GM18499 (cell line): ENCODE results near the gene PIP4K2A.

Experiments
- ATAC-seq: cut with Tn5 transposase; IDR thresholded peaks from one replicate; pipeline ENCODE4 v1.9.1; 2021; ENCODE audit warnings: moderate number of reproducible peaks; ENCODE audit not compliant: insufficient read depth, unreplicated experiment

Gene PIP4K2A

GRCh38 chr10:22647244-22647643 lies 67.1 kb downstream of the PIP4K2A start:
- ATAC-seq = no peak

GRCh38 chr10:22646388-22646853 lies 68.0 kb downstream of the PIP4K2A start:
- ATAC-seq = no peak

GRCh38 chr10:22644222-22644621 lies 70.2 kb downstream of the PIP4K2A start:
- no peak for ATAC-seq

DNA sequence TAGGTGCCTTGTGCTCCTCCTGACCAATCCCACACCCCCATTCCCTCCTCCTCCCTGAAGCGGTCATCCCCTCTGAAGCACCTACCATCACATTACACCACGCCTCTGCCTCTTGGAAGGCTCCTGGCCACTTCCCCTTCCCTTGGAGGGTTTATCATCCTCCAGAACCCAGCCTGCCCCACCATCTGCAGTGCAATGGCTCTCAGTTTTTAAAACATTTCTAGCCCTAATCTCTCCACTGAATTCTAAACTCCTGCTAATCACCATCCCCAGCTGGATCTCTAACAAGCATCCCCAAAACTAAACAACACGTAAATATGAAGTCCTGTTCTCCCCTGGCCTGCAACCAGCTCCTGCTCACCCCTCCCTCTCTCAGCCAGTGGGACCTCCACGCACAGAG lies 70.6 kb downstream of the PIP4K2A start:
- no peak for ATAC-seq

GRCh38 chr10:22643116-22643515 lies 71.3 kb downstream of the PIP4K2A start:
- no peak for ATAC-seq

DNA sequence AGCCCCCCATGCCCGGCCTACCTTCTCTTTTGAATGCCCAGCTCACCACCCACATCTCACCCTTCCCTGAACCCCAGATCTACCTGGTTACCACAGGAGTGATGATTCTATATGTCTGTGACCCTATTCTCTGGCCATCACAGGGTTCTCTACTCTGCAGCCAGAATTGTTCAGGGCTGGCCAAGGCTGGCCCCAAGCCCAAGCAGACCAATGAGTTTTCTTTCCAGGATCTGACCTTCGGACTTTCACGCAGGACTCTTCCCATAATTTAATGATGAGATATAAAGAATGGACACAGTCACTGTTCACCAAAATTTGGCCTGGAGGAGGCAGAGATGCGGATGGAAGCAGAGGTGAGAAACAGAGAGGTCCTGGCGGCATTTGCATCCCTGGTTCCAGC lies 72.6 kb downstream of the PIP4K2A start:
- no peak for ATAC-seq

GRCh38 chr10:22640359-22640758 lies 74.0 kb downstream of the PIP4K2A start:
- no peak for ATAC-seq

- no peak for ATAC-seq
Observed at GRCh38 chr10:22638863-22639262, 75.5 kb downstream of the PIP4K2A start.

DNA sequence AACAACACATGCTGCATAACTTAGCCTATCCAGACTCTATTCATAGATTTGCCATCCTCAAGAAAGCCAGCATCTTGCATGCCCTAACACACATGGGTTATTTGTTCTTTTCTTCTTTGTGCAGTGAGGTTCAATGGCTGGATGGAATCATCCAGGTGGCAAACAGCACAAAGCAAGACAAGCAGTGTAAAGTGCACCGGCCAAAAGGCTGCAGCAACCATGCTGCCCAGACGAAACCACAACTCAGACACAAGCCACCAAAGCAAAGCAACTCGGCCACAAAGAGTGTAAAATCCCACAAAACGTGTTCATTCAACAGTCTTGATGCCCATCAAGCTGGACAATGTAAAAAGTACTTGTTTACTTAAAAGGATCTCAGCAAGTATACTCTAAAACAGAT lies 76.9 kb downstream of the PIP4K2A start:
- no peak for ATAC-seq

DNA sequence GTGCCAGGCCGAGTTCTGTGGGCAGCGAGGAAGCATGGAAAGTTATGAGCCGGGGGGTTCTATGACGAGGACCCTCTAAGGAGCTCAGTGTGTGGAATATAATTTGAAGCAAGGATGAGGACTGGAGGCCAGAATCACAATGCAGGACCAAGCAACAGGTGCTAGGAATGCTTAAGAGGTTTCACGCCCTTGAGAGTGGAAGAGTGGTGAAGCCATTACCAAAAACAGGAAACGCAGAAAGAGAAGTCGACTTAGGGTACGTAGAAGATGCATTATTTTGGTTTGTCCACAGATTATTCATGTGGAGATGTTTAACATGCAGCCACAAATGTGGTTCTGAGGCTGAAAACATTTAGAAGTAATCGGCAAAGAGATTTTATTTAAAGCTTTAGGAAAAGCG lies 78.7 kb downstream of the PIP4K2A start:
- no peak for ATAC-seq

- ATAC-seq = no peak
Observed at GRCh38 chr10:22634606-22635459, 79.5 kb downstream of the PIP4K2A start.

DNA sequence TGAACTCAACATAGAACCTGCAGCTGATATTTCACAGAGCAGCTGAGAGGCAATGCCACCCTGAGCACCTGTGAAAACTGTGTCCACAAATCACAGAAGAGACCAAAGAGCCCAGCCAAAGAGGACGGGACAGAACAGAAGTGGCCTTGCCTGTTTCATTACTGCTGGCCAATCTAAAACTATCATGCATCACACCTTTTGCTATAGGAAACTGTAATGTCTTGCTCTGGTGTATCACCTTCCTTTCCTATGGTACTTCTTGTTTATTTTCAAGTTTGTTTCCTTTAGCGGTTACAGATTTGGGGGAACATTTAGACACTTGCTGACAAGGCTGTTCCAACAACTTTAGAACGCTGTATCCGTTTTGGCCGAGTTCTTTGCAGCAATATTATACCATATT lies 80.3 kb downstream of the PIP4K2A start:
- no peak for ATAC-seq

GRCh38 chr10:22633528-22633927 lies 80.8 kb downstream of the PIP4K2A start:
- ATAC-seq = no peak

GRCh38 chr10:22633106-22633505 lies 81.3 kb downstream of the PIP4K2A start:
- no peak for ATAC-seq

- peak; percentile 23 for ATAC-seq
Observed at GRCh38 chr10:22631646-22632278, 82.6 kb downstream of the PIP4K2A start.

DNA sequence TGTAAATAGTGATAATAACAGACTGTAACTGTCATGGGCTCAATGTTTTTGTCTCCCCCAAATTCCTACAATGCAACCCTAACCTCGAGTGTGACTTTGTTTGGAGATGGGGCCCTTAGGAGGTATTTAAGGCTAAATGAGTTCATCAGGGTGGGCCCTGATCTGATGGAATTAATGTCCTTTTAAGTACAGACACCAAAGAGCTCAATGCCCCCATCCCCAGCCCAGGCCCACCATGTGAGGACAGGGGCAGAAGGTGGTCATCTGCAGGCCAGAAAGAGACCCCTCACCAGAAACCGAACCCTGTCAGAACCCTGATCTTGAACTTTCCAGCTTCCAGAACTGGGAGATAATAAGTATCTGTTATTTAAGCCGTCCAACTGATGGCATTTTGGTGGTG lies 83.2 kb downstream of the PIP4K2A start:
- no peak for ATAC-seq

DNA sequence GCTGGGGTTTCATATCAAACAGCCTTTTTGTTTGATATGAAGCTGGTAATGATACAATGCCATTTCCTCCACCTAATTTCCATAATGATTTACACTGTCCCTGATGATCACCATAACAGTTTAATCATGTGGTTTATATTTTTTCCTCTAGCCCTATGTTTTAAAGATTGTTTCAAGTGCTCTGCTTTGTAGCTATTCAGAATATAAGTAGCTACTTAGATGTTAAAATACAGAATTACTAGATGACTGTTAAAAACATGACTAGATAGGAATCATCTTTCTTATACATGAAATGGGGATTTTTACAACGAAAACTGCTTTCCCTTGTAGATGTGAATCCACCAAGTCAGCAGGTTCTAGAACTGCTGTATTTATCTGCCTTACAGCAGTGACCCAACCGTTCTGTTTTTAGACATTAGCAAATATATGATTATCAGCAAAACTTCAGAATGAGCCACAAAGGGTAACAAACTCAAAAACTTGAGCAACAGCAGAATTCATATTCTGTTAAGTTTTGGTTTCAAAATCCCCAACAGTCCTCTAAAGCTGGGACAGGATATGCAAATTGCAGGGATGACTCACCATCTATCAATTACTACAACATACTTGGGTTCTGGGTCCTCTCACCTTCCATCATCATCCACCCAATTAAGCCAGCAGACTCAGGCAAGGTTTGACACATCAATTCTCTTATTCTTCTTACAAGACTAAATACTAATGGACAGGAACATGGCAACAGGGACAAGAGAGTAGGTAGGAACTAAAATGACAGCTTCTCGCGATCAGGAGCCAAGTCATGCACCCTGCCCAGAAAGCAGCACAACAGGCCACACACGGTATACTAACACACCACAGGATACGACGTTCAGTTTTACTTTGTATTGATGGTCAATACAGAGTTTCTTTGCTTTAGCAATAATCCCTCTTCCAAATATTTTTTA lies 83.9 kb downstream of the PIP4K2A start:
- ATAC-seq = peak; percentile 60

GRCh38 chr10:22629852-22630233 lies 84.5 kb downstream of the PIP4K2A start:
- no peak for ATAC-seq

GRCh38 chr10:22629126-22629525 lies 85.3 kb downstream of the PIP4K2A start:
- no peak for ATAC-seq

DNA sequence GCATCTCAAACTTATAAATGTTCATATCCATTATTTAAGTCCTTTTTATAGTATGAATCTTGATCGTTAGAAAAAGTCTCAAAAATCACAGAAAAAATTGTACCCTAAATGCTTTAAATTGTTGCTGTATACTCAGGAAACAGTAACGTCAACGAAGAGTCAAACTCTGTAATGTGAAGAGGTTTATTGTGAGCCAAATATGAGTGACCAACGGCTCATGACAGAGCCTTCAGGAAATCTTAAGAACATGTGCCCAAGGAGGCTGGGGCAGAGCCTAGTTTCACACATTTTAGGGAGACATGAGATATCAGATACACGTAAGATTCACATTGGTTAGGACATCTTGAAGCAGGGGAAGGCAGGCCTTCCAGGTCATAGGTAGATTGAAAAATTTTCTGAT lies 86.1 kb downstream of the PIP4K2A start:
- ATAC-seq = no peak

DNA sequence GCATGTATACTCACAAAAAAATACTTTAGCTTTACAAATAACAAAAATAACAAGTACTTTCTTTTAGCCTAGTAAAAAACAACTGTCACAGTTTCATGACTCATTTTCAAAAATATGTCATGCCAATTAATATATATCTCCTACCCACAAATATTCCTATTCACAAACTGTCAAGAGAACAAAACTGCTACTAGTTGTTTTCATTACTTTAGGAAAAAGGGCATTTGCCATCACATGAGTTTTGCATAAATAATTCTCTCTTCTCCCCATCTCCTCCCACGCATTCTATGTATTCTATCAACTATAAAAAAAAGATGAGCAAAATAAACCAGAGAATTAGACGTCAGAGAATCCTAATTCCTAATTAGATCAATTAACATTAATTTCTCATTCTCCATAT lies 87.6 kb downstream of the PIP4K2A start:
- no peak for ATAC-seq
